ENCODE measurements around the gene PPP4R4. TPM values are rescaled to one million over a fixed set of nuclear protein-coding genes. Genes with fewer than 3 reads are reported as not detected.
"Not testable (repeated sequence)": the region's sequence is repeated elsewhere in the genome, so short reads cannot be mapped to it uniquely, and the experiment has no call there.

PPP4R4 gene
- total RNA-seq, 1 experiment from 2014 or later: 0.36 TPM

DNA sequence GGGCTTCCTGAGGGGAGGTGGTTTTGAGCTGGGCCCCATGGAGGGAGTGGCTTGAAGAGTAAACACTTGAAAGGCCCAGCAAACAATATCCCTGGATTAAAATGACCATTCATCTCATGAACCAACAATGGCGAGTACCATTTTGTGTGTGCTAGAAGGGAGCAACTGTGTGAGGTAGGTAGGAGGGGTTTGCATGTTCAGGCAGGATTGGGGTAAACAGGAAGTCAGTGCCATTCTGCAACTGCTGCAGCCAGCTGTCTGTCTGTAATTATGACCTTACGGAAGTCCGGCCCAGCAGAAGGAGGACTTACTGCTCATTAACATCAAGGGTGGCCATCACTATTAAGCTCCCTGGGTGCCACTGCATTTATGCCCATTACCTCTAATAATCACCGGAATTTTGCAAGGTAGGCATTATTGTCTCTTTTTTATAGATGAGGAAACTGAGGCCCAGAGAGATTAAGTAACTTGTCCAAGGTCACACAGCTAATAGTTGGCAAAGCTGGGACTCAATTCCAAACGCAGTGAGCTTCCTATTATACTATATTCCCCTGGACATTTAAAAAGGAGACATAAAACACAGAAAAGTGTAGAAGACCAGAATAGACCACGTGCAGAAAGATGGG lies 28.1 kb upstream of the PPP4R4 start:
- DNase-seq (ENCODE audit: low read depth): no peak

DNA sequence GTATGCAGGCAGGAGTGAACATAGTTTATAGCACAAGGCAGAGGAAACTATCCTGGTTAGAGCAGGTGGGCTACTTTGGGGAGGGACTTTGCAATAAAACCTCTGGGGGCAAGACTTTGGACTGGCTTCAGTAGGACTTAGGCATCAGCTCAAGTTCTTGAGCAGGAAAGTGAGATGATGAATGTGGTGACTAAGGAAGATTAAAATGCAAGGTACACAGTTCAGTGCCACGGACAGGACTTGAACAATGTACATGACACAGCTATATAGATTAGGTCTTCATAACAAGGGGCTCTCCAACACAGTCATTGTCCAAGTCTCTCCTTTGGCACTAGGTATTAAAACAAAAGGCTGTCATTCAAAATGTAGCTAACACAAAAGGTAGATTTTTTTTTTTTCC lies 21.4 kb upstream of the PPP4R4 start:
- no peak for DNase-seq (ENCODE audit: low read depth)

DNA sequence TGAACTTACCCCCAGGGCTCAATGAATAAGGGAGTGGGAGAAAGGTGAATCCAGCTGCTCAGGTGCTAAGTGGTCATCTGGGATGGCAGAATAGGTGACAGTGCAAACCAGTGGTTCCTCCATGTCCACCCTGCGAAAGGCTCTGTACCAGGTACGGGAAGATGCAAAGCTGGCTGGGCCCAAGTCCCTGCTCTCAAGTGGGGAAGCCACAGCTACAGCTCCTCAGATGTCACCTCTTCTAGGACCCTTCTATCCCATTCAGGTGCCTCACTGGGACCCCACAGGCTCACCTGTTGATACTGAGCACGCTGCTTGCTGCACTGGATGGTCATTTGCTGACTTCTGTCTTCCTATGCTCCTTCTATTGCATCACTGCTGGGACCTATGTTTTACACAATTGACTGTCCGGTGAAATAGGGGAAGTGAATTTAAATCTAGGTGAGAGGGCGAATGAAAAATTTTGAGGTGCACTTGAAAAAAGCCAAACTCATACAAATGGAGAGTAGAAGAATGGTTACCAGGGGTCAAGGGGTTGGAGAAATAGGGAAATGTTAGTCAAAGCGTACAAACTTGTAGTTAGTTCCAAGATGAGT lies 20.3 kb upstream of the PPP4R4 start:
- DNase-seq (ENCODE audit: low read depth): no peak

DNA sequence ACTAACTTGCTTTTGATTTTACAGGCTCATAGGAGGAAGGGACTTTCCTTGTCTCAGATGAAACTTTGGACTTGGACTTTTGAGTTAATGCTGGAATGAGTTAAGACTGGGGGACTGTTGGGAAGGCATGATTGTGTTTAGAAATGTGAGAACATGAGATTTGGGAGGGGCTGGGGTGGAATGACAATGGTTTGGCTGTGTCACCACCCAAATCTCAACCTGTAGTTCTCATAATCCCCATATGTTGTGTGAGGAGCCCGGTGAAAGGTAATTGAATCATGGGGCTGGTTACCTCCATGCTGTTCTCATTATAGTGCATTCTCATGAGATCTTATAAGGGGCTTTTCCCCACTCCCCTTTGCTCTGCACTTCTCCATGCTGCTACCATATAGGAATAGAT lies 18.0 kb upstream of the PPP4R4 start:
- not testable (repeated sequence) for DNase-seq (ENCODE audit: low read depth)

DNA sequence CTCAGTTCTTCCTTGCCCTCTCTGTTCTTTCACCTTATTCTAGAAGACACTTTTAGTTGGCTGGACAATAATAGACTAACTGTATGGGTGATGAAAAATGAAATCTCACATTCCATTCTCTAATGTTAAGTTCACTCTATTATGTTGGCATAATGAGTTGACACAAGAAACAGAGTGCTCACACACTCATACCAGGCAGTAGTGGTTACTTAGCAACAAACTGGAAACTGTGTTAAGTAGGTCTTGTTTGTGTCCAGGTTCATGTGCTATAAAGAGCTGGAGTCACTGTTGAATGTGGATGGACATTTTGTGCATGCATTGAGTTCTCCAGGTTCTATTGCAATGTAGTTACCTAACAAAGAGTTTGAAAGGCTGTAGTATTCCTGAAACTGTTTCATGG lies 16.9 kb upstream of the PPP4R4 start:
- no peak for DNase-seq (ENCODE audit: low read depth)

DNA sequence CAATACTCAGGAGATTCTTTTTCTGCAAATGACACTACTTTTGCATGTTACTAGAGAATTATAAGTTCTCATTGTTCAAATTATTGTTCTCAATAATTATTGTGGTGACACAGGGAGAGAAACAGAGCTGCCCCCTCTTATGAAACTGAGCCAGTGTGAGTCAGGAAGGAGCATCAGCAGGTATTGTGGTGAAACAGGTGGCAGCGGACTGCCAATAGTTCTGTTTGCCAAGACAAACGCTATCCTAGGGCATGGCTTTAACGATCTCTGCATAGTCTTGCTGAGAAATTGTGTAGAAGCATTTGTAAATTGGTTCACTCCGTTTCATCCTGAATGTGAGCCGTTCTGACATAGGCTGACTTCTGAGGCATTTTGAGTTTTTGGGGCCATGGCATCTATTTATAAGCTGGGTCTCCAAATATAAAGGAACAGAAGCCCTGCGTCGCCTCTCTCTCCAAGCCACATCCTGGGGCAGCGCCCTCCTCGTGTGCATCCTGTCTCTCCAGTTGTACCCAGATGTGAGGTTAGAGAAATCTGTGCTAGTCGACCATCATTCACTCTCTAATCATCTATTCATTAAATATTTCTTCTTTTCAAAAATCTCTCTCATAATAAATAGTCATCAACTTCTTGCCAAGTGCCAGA lies 15.8 kb upstream of the PPP4R4 start:
- no peak for DNase-seq (ENCODE audit: low read depth)

DNA sequence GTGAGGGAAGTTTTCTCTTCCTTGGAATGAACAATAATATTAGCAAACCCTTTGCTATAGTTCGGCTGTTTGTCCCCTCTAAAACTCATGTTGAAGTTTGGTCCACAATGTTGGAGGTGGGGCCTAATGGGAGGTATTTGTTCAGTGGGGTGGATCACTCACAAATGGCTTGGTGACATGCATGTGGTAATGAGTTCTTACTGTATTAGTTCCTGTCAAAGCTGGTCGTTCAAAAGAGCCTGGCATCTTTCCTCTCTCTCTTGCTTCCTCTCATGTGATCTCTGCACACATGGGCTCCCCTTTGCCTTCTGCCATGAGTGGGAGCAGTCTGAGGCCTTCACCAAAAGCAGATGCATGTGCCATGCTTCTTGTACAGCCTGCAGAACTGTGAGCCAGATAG lies 13.1 kb upstream of the PPP4R4 start:
- no peak for DNase-seq (ENCODE audit: low read depth)

DNA sequence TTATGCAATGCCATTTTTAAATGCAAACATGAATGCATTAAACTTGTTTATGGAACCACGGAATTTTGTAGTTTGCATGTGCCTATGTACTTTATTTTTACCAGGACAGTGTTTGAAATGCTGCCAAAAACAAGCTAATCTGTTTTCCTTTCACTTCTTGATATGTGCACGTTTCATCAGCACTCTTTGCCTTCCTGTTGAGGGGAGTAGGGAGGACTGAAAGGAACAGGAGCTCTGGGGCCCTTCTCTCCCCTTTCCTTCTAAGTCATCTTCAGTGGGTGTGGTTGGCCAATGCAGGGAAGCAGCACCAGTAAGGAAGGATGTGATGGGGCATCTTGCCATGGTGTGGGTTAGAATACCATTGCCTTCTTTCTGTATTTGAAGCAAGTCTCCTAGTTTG lies 12.1 kb upstream of the PPP4R4 start:
- DNase-seq (ENCODE audit: low read depth): peak; percentile 13

DNA sequence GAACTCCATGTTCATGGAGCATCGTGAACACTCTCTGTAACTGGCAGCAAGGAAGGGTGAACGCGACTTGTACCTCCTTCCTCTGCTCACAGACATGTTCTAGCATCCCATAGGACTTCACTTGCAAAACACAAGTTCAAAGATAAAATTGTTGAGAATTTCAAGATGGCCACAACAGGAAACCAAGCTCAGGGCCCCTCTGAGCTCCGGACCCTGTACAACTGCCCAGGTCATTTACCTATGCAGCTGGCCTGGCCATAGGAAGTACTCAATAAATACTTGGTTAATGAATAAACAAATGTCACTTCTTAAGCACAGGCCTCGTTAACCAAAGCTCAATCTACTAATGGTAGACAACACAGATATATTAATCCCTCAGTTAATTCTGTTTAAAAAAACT lies 11.7 kb upstream of the PPP4R4 start:
- DNase-seq (ENCODE audit: low read depth): no peak

DNA sequence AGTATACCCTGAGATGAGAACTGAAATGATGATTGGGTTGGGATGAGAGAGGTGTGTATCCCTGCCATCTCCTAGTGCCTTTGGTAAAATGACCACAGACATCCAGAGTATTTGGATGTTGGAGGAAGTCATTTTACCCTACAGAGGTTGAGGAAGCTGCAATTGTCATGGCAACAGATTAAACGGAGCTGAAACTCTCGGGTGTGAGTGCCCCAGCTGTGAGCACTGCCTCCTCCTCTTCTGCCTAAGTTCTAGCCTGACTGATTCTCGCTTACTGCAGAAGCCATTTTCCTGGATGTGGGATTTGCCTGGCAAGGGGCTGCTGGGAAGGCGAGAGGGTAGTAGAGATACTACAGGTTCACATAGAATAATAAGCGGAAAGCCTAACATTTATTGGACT lies 10.3 kb upstream of the PPP4R4 start:
- DNase-seq (ENCODE audit: low read depth): no peak

DNA sequence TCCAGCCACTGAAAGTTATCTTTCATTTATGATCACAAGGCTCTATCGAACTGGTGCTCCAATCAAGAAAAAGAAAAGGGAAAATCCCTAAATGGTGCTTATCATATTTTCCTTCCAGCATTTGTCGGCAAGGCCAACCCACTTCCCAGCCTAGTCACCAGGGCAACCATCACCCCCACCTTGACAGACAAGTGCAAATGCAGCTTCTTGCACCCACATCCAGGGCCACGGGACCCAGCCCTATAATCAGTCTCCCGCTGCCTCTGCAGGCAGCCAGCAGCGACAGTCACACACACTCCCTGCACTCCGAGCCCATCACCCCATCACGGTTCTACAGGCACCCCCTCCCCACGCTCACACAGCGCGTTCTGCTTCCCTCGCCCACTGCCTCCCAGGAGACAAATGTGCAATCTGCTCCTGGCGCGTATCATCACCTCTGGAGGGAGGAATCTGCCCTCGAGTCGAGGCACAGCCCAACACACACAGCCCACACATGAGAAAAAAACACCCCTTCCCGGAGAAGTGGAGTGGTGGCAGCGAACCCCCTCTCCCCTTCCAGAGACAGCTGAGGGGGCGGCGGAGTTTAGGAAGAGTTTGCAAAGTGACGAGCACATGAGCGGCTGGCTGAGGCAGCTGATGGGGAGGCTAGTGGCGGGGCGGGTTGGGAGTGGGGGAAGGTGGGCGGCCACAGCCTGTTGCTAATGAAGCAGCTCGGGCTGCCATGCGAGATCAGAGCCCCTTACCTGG lies 9.3 kb upstream of the PPP4R4 start:
- no peak for DNase-seq (ENCODE audit: low read depth)

DNA sequence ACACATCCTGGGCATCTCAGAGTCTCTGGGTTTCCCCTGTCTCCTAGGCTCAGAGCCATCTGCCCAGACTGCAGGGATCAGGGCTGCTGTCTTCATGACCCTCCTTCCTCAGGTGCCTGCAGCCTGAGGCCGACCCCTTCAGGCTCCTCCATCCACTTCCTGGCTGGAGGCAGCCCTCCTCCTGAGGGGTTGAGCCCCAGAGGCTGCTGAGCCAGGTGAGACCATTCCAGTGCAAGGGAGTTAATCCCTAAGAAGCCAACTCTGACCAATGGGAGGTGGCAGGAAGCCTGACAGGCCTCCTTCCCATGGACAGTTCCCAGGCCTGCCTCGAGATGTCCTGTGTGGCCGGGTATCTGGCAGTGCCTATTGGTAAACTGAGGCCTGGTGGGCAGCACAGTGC lies 8.4 kb upstream of the PPP4R4 start:
- DNase-seq (ENCODE audit: low read depth): no peak

DNA sequence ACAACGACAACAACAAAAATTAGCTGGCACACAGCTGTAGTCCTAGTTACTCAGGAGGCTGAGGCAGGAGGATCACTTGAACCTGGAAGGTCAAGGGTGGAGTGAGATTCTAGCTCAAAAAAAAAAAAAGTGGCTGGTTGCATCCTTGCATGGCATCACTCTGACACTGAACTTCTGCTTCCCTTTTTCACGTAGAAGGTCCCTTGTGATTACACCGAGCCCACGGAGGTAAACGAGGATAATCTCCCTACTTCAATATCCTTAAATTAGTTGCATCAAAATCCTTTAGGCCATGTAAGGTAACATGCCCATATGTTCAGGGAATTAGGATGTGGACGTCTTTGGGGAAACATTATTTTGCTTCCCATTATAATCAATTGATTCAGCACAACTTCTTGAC lies 4.0 kb upstream of the PPP4R4 start:
- DNase-seq (ENCODE audit: low read depth): no peak

DNA sequence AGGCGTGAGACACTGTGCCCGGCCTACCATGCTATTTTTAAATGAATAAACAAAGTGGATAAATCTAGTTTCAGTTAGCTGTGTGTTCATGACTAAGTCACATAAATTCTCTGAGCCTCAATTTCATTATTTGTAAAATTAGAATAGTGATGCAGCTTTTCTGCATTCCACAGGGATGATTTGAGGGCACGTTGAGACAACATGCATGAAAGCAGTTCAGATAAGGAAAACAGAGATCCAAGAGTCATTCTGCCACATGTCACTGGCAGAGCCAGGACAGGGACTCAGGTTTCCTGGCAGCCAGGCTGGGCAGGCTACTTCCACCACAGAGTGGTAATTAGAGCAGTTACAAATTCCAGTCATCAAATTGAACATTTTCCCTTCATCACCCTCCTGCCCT lies 2.9 kb upstream of the PPP4R4 start:
- DNase-seq (ENCODE audit: low read depth): no peak

DNA sequence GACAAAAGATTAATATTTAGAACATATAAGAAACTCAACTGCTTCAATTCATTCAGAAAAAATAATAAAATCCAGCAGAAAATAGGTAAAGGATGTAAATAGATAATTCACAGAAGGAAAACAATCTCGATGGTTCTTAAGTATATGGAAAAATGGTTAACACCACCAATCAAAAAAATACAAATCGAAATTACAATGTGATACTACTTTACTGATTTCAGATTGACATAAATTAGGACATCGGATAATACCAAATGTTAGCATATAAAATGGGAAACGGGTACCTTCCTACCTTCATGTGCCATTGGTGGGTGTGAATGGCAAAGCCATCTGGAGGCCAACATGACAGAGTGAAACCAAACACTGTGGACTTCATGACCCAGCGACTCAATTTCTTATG lies 1.6 kb upstream of the PPP4R4 start:
- DNase-seq (ENCODE audit: low read depth): no peak

DNA sequence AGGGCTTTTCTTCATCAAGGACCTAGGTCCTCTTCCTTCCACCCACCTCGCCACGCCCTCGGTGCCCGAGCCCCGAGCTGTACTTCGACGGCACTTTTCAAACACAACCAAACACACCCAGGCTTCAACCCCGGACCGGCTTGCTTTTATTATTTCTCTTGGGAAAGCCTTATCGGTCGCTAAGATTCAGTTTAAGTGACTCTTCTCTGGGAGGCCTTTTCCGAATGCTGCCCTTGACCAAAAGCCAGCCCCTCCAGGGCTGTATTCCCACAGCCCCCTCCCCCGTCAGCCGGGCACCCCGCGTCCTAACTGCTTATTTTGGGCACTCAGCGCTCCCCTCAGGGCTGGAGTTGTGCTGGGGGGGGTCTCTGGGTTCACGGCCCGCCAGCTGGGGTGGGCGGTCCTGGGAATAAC lies 644 bp upstream of the PPP4R4 start:
- no peak for DNase-seq (ENCODE audit: low read depth)

DNA sequence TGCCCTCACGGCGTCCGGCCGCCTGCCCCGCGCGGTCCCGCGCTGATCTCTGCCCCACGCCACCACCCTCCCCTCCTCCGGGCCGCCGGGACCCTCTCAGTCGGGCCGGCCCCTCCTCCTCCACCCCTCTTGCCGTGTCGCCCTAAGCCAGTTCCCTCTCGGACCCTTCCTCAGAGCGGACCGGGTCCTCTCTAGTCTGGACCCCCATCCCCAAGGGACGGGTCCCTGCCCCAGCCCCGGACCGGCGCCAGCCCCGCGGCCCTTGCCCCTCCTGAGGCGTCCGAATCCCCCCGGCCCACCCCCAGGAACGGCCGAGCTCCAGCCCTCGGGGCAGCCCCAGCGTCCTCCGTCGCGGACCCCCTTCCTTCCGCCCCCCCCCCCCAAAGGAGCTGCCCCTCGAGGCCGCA lies 485 bp downstream of the PPP4R4 start:
- no peak for DNase-seq (ENCODE audit: low read depth)

DNA sequence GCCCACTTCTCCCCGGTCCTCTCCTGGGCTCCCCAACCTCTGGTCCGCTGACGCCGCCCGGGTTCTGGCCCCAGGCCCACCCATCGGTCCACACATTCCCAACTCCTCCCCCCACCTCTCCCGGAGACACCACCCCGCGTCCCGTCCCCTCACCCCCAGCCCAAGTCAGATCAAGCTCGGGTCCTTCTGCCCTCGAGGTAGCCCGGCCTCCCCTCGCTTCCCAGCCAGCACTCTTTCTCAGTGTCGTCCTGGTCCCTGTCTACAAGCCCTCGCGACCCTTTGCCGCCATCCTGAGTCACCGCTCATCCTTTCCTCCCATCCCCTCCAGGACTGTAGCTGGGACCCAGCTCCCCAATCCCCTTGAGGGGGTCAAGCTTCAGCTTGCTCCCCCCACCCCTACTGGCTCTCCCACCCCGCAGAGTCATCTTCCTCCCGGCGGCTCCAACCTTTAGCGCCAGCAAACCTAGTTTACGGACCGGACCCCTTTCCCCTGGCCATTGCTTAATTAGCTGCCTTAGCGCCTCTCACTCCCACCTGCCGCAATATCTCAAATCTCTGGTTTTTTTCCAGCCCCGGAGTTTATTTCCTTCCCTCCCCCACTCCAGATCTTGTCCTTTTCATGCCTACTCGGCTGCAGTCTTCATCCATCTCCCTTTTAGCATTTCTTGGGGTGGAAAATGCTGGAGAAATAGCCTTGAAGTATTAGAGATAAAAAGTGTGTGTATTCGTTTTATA lies 1.1 kb downstream of the PPP4R4 start:
- no peak for DNase-seq (ENCODE audit: low read depth)

DNA sequence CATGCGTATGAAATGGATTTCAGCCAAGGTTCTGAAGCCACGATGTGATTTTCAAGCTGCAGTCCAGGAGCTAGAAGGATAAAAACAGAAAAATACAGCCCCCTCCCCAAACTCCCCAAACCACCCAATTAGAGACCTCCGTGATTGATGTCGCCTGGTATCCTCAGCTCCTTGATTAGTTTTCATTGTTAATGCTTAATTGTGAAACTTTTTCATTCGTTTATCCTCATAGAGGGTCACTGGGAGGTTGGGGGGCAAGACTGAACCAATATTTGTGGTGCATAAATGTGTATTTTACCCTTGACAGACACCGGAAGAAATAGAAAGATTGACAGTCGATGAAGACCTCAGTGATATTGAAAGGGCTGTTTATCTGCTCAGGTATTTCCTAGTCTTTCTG lies 1.6 kb downstream of the PPP4R4 start:
- no peak for DNase-seq (ENCODE audit: low read depth)

DNA sequence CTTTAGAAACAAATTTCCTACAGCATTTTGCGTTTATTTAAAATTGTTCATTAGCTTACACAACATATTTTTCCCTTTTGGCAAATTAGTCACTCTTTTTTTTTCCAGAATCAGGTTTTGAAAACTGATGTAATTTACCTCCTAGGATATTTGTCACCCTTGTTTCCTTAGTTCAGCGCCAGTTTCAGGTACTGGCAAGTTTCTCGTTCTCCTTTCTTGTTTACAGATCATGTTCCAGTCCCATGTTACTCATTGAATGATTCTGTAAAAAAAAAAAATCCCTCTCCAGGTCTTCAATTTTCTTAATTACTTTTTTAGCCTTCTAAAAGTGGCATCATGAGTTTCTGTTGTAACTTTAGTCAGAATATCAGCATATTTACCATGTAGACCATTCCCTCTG lies 2.7 kb downstream of the PPP4R4 start:
- DNase-seq (ENCODE audit: low read depth): no peak

DNA sequence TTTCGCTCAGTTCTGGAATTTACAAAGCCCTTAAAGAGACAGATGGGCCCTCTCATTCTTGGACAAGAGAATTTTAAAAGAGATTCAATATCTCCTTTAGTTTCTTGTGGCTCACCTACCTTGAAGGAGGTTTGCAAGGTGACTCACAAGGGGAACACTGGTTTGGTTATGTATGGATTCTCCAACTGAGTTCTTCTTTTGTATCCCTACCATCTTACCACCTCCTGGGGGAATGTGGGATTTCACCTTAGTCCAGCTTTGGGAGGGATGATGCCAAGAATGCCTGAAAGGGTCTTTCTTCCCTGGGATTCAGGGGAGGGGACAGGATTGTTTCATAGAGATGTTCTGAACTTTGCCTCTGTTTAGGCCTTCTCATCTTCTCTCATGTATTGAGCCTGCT lies 3.7 kb downstream of the PPP4R4 start:
- no peak for DNase-seq (ENCODE audit: low read depth)

DNA sequence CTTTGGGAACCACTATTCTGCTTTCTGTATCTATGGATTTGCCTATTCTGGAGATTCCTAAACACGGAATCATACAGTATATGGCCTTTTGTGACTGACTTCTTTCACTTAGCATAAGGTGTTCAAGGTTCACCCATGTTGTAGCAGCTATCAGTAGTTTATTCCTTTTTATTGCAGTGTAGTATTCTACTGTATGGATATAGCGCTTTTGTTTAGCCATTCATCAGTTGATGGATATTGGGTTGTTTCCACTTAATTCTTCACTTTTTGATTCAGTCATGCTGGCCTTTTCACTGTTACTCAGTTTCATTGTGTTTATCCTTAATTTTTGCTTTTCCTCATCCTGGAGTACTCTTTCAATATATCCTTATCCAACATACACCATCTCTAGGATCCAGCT lies 5.1 kb downstream of the PPP4R4 start:
- no peak for DNase-seq (ENCODE audit: low read depth)
